SH-SY5Y (cell line): Measurements from ENCODE around the gene TMEFF1.

Experiments
- GATA2 ChIP-seq: IDR thresholded peaks from 2 replicates; pipeline ENCODE4 v1.6.1; 2011; ENCODE audit warnings: mild to moderate bottlenecking, low read depth, low read length
- GATA3 ChIP-seq: IDR thresholded peaks from 2 replicates; pipeline ENCODE4 v1.6.1; 2011; ENCODE audit warnings: low read depth, mild to moderate bottlenecking, low read length, moderate library complexity

TMEFF1 gene

DNA sequence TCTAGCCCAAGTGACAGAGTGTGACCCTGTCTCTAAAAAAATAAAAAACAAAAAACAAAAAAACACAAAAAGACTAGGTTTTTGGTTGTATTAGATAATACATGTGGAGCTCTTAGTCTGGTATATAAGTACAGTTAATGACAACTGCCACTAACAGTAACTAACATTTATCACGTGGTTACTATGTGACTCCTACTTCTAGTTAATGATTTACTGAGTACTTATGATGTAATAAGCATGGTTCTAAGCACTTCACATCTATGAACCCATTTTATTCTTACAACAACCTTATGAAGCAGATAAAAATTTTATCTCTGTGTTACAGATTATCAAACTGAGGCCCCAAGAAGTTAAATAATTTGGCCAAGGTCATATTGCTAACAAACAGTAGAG, 6.1 kb upstream of the TMEFF1 start:
- TF ChIP-seq GATA3: no peak
- TF ChIP-seq GATA2: no peak

DNA sequence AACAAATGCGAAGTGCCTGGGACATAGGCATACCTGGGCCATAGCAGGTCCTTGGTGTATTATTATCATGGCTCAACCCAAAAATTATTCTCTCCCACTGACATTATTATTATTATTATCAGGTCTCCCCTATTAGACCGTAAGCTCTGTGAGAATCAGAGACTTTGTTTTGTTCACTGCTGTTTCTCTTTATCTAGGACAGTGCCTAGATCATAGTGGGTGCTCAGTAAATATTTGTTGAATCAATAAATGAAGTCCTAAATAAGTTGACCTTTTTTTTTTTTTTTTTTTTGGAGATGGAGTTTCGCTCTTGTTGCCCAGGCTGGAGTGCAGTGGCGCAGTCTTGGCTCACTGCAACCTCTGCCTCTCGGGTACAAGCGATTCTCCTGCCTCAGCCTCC, 4.9 kb upstream of the TMEFF1 start:
- no peak for TF ChIP-seq GATA3
- no peak for TF ChIP-seq GATA2

DNA sequence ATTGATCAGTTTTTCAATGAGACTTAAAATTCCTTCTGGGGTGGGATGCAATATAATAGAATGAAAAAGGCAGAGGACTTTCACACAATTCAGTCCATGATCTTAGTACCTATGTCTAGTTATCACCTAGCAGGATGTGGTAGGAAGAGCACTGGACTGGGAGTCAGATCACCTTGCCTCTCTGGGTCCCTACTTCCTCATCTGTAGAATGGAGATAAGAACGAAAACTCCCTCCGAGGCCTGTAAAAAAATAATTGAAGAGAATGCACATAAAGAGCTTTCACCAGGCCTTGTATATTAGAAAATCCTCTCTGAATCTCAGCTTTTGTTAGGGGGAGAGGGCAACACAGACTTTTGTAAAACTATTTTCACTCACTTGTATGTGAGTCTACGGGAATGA, 681 bp upstream of the TMEFF1 start:
- TF ChIP-seq GATA2 (no peak), GATA3 (no peak)

DNA sequence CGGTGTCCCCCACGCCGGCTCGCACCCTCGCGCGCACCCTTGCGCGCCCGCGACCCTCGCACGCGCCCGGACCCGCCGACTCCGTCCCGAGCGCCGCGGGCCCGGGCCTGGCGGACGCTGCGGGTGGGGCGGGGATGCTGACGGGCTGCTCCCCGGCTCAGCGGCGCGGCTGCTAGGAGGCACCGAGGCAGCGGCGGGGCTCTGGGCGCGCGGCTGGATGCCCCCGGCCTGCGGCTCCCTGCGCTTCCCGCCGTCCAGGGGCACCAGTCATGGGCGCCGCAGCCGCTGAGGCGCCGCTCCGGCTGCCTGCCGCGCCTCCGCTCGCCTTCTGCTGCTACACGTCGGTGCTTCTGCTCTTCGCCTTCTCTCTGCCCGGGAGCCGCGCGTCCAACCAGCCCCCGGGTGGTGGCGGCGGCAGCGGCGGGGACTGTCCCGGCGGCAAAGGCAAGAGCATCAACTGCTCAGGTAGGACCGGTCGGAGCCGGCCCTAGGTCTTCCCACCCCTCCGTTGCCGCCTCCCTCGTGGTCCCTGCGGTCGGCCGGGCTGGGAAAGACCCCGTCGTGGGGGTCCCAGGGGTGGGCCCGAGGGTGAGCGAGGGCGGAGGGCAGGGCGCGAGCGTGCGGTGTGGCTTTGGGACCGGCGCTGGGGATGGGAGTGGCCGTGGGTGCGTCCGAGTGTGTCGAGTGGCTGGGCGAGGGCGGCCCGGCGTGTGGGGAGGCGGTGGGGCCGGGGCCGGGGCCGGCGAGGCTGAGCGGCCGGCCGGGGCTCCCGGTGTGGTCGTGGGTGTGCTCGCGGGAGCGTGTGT, 530 bp downstream of the TMEFF1 start:
- TF ChIP-seq GATA2 (no peak), GATA3 (no peak)

DNA sequence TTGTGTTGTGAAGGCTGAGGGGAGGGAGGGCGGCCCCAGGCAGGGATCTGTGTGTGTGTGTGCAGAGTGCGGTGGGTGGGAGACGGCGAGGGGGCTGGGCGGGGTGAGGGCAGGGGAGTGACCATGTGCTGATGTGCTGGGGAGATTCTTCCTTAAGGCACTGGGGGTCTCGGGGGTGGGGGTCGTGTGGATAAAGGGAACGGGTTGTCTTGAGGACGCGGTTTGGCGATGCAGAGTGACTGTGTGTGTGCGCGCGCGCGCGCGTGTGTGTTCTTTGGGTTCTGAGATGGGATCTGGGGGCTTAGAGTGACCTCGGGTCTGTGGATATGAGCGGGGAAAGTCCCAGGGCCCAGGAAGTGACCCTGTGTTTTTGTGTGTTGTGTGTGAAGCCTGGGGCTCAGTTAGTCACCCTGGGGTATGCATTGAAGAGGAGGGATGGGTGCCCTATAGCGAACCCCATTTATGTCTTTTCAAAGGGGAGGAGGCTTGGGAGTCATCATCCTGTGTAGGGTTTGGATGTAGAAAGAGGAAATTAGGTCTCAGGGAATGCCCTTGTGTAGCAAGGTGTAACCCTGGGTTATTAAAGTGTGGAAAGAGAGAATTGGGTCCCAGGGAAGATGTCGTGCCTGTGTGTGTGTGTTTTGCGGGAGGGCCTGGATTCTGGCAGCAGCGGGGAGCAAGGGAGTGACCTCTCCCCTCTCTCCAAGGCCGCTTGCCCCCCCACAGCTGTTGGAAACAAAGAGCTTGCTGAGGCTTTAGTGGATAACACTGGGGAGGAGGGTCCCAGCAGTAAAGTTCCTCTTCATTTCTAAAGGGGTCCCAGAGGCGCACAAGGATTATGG, 1.4 kb downstream of the TMEFF1 start:
- TF ChIP-seq GATA3: no peak
- TF ChIP-seq GATA2: no peak

DNA sequence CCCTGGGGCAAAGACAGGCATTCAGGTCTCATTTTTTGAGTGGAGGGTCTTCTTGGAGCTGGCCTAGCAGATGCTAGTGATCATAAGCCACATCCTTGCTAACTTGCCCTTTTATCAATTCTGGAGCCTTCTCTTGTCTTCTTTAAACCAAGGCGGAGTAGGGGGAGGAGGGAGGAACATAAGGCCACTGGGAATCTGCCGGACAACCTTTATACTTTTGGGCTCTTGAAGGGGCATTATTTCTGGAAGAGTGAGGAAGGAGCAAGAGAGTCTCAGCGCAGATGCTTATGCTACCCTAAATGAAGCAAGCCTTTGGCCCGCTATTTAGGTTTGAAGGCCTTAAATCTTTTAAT, 2.0 kb downstream of the TMEFF1 start:
- TF ChIP-seq GATA2 (no peak), GATA3 (no peak)

DNA sequence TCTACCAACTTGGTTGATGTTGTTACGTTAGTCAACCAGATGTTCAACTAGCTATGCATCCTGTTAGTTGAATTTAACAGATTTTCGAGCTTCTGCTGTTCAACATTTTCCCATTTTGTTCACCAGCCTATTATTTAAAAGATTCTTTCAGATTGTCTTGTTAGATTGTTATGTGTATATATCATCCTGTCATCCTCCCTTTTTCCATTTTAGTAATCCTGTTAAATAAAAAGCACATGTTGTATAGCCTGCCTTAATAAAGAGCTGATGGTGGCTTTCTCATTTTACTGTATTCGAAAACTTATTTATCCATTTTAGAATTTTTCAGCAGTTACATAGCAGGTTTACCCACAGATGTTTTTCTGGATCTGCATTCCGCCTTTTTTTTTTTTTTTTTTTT, 4.3 kb downstream of the TMEFF1 start:
- no peak for TF ChIP-seq GATA2
- TF ChIP-seq GATA3: no peak

DNA sequence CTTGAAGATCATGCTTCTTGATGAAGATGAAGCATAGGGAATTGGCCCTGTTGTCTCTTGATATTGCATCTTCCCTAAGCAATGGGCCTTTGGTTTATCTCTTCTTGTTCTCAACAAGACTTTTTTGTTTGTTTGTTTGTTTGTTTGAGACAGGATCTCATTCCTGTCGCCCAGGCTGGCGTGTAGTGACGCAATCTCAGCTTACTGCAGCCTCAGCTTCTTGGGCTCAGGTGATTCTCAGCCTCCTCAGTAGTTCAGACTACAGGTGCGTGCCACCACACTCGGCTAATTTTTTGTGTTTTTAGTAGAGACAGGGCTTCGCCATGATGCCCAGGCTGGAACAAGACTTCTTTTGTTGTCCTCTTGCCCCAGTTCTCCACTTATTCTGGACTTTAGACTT, 5.2 kb downstream of the TMEFF1 start:
- TF ChIP-seq GATA3 (no peak), GATA2 (no peak)

DNA sequence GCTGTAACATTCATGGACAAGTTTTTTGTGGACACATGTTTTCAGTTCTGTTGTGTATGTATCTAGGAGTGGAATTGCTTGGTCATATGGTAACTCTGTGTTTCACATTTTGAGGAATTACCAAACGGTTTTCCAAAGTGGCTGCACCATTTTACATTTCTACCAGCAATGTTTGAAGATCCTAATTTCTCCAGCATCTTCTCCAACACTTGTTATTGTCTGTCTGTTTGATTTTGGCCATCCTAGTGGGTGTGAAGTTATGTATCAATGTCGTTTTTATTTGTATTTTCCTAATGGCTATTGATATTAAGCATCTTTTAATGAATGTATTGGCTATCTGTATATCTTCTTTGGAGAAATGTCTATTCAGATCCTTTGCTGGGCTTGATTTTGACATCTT, 6.9 kb downstream of the TMEFF1 start:
- TF ChIP-seq GATA2: no peak
- no peak for TF ChIP-seq GATA3

DNA sequence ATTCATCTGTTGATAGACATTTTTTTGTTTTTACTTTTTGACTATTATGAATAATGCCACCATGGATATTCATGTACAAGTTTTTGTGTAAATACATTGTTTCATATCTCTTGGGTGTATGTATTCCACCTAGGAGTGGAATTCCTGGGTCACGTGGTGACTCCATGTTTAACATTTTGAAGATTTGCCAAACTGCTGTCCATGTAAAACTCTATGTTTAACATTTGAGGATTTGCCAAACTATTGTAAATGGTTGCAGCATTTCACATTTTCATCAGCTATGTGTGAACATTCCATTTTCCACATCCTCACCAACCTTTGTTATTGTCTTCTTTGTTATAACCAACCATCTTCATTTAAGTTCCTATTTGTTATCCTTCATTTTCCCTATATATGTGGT, 12.2 kb downstream of the TMEFF1 start:
- TF ChIP-seq GATA3 (no peak), GATA2 (no peak)

DNA sequence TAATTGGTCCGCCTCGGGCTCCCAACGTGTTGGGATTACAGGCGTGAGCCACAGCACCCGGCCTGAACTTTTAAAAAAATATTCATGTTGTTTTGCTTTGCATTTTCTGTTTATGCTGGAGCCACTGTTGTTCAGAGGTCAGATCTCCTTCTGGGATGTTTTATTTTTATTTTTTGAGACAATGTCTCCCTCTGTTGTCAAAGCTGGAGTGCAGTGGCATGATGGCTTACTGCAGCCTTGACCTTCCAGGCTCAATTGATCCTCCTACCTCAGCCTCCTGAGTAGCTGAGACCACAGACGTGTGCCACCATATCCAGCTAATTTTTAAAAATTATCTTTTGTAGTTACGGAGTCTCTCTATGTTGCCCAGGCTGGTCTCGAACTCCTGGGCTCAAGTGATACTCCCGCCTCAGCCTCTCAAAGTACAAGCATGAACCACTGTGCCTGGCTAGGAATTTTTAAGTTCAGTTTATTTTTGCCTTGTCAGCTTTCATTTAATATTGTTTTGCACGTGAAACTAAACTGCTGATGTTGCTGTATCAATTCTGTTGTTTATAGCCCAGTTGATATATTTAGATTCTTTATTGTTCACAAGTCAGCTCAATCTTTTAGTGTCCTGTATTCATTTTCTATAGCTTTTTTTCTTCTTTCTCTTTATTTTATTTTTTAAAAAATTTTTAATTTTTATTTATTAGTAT, 13.7 kb downstream of the TMEFF1 start:
- TF ChIP-seq GATA2 (no peak), GATA3 (no peak)

DNA sequence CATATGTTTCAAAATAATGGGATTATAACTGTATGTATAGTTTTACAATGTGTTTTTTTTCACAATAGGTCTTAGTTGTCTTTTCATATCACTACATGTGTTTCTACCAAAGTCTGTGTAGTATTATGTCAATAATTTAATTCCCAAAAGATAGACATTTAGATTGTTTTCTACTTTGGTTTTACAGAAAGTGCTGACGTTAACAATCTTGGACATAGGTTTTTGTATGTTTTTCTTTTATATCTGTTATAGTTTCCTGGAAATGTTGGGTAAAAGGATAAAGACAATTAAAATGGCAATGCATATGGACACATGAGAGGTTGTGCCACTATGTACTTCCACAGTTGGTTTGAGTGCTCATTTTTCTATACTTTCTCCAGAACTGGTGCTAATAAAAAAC, 15.2 kb downstream of the TMEFF1 start:
- no peak for TF ChIP-seq GATA3
- no peak for TF ChIP-seq GATA2

DNA sequence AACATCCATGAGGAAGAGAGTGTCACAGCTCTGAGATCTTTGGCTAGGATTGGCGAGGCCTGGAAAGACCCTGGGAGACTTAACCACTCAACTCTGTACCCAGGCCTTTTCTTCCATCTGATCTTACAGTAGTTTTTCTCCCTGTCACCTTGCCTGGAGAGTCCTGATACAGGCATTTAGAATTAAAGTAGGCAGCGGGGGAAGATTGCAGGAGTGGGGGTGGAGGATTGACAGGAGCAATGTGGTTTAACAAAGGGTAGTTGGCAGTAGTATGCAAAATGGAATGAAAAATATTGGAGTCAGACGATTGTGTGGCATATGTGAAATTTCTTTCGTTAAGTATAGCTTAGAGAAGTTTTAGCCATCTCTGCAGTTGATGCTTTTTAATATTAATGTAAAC, 16.9 kb downstream of the TMEFF1 start:
- no peak for TF ChIP-seq GATA2
- no peak for TF ChIP-seq GATA3

DNA sequence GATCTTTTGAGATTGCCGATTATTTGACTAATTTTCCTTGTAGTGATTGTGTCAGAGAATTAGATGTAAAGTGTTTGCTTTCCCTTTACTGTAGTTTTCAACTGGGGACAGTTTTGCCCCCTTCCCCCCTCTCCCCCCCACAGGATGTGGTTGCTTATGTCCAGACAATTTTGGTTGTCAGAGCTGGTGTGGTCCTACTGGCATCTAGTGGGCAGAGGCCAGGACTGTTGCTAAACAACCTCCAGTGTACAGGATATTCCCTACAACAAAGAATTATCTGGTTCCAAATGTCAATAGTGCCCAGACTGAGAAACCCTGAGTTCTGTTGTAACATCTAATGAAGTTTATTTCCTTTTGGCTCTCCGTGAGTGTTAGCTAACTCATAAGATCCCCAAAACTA, 20.0 kb downstream of the TMEFF1 start:
- TF ChIP-seq GATA2 (no peak), GATA3 (no peak)
